CD4-positive, alpha-beta T cell (primary cell): Measurements from ENCODE around the gene TFAP2D. TPM values are rescaled to one million over a fixed set of nuclear protein-coding genes. Genes with fewer than 3 reads are reported as not detected.

Experiments
- ATAC-seq: fragments of 200-7000 bp; cut with Tn5 transposase; one replicate; pipeline ENCODE4 v1.10.0; 2022; ENCODE audit warnings: mild to moderate bottlenecking; ENCODE audit not compliant: poor library complexity
- CTCF ChIA-PET: fragments of 350-600 bp; sonication (Branson Sonifier 250); formaldehyde crosslinking; loops from one replicate; lab custom pipeline; 2021; ENCODE audit warnings: antibody characterized with exemption, inconsistent platforms; lab: Charles Lee
- POLR2A ChIA-PET: fragments of 350-600 bp; sonication (Branson Sonifier 250); formaldehyde crosslinking; loops from one replicate; lab custom pipeline; 2021; ENCODE audit warnings: antibody characterized with exemption, inconsistent platforms; lab: Charles Lee
- DNase-seq, 14 experiments: peaks; one replicate each; pipeline ENCODE4 v3.0.0-alpha.2; 2013 to 2020; ENCODE audit warnings: mixed read lengths in 2 of 14
- H3K27ac ChIP-seq, 2 donors: one replicate each; pipeline versions ENCODE4 v1.5.1 to v1.7.0; 2013; ENCODE audit warnings: low read length in 2 of 2, low read depth in 1 of 2, mild to moderate bottlenecking in 1 of 2
- H3K27me3 ChIP-seq, 2 experiments: 1 replicate in 1 of 2; 2 replicates in 1 of 2; pipeline versions ENCODE4 v1.6.1 to v1.7.0; 2013; ENCODE audit warnings: low read length in 2 of 2, control low read depth in 1 of 2, mild to moderate bottlenecking in 1 of 2, moderate library complexity in 1 of 2; ENCODE audit not compliant: insufficient read depth in 2 of 2, control insufficient read depth in 1 of 2
- H3K36me3 ChIP-seq: one replicate; pipeline ENCODE4 v1.6.1; 2013; ENCODE audit warnings: low read length, control low read depth; ENCODE audit not compliant: insufficient read depth
- H3K4me1 ChIP-seq: one replicate; pipeline ENCODE4 v1.6.1; 2013; ENCODE audit warnings: low read length, control low read depth; ENCODE audit not compliant: insufficient read depth
- H3K4me3 ChIP-seq: one replicate; pipeline ENCODE4 v1.5.1; 2013; ENCODE audit warnings: mild to moderate bottlenecking, low read length, moderate library complexity
- H3K9me3 ChIP-seq, 2 experiments: 1 replicate in 1 of 2; 2 replicates in 1 of 2; pipeline versions ENCODE4 v1.6.1 to v1.7.0; 2013; ENCODE audit warnings: low read length in 2 of 2, mild to moderate bottlenecking in 2 of 2, control low read depth in 1 of 2, moderate library complexity in 1 of 2; ENCODE audit not compliant: control insufficient read depth in 1 of 2, insufficient read depth in 1 of 2
- H3K27ac Mint-ChIP-seq: one replicate; pipeline ENCODE4 v1.8.0; 2020; ENCODE audit warnings: mixed read lengths
- H3K27me3 Mint-ChIP-seq: one replicate; pipeline ENCODE4 v1.8.0; 2021; ENCODE audit warnings: mixed read lengths
- H3K36me3 Mint-ChIP-seq: one replicate; pipeline ENCODE4 v1.8.0; 2021; ENCODE audit warnings: low read depth, mixed read lengths
- H3K4me1 Mint-ChIP-seq: one replicate; pipeline ENCODE4 v1.8.0; 2021; ENCODE audit warnings: low read depth, mixed read lengths
- H3K4me3 Mint-ChIP-seq: one replicate; pipeline ENCODE4 v1.8.0; 2020; ENCODE audit warnings: mild to moderate bottlenecking, mixed read lengths
- H3K9me3 Mint-ChIP-seq: one replicate; pipeline ENCODE4 v1.8.0; 2020; ENCODE audit warnings: mixed read lengths
- intact Hi-C, 2 experiments: fragments of 100-400 bp; cut with DNase I in 1 of 2; cut with micrococcal nuclease in 1 of 2; formaldehyde crosslinking; loops; one replicate each; pipeline versions ENCODE4 v1.15.1 to v1.9.0; 2023 to 2025; cut with DNase I, micrococcal nuclease
- total RNA-seq, 174 experiments: library from RNA in 2 of 174; stranded (reverse) in 2 of 174; gene quantifications; one replicate each; pipeline ENCODE4 v1.2.3 and lab custom pipeline; 2021 to 2026
- TF ChIP-seq, protein P1 (sequence below): fragments of 200-600 bp; IDR thresholded peaks from one replicate; pipeline ENCODE4 v1.8.0; 2022; ENCODE audit warnings: antibody characterized with exemption, mild to moderate bottlenecking

TFAP2D gene
- total RNA-seq, 2 experiments from 2014 or later = not detected

DNA sequence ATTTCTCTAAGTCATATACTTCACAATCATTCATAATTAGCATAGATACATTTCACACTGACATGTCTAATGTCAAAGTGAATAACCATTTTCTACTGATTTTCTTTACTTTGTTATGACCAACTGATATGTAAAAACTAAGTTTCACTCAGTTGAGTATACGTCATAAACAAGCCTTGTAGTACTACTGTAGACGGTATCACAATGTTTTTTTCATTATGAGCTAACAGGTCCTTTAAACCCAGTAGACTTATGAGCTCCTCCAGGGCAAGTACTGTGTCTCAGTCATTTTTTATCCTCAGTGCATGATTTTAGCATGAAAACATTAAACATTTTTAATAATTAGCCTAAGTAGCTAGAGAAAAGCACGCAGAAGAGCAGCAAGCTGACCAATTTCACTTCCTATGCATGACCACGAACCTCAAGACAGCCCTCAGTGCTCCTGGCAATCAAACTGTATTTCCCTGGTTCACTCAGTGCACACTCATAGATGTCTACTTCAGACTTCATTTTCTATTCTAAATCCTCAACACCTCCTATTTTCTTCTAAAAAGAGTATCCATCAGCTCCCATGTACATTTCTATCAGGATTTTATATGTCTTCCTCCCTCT, 32.0 kb upstream of the TFAP2D start:
- intact Hi-C loops = no loop called here
- DNase-seq = no peak

DNA sequence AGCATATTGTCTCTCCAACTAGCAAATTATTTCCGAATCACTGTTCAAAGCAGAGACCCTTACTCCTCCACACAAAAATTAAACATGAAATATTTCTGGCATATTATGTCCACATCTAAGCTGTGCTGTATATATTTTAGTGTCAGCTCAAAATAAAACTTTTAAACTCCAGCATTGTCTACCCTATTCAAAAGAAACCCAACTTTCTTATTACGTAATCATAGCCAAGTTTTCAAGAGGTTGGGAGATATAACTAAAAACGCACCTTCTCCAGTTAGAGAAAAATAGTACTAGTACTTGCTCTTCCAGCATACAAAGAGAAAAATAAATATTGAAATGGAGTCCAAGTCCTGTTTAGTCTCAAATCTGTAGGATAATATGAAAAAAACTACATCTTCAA, 24.1 kb upstream of the TFAP2D start:
- H3K27me3 ChIP-seq = no peaks in the 10 kb centered on the region
- H3K36me3 ChIP-seq = no peaks in the 10 kb centered on the region
- H3K4me3 ChIP-seq = no peak overlapping the region
- no peaks in the 10 kb centered on the region for H3K9me3 ChIP-seq
- peaks cover 7% of the 10 kb centered on the region for H3K9me3 Mint-ChIP-seq
- no peak for ATAC-seq
- no peaks in the 10 kb centered on the region for H3K36me3 Mint-ChIP-seq
- H3K4me1 ChIP-seq = no peaks in the 10 kb centered on the region
- H3K27ac Mint-ChIP-seq = no peak overlapping the region
- no peak for DNase-seq
- TF ChIP-seq, protein P1, sequence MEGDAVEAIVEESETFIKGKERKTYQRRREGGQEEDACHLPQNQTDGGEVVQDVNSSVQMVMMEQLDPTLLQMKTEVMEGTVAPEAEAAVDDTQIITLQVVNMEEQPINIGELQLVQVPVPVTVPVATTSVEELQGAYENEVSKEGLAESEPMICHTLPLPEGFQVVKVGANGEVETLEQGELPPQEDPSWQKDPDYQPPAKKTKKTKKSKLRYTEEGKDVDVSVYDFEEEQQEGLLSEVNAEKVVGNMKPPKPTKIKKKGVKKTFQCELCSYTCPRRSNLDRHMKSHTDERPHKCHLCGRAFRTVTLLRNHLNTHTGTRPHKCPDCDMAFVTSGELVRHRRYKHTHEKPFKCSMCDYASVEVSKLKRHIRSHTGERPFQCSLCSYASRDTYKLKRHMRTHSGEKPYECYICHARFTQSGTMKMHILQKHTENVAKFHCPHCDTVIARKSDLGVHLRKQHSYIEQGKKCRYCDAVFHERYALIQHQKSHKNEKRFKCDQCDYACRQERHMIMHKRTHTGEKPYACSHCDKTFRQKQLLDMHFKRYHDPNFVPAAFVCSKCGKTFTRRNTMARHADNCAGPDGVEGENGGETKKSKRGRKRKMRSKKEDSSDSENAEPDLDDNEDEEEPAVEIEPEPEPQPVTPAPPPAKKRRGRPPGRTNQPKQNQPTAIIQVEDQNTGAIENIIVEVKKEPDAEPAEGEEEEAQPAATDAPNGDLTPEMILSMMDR = no peak
- H3K27ac ChIP-seq = no peak overlapping the region
- H3K27me3 Mint-ChIP-seq = no peaks in the 10 kb centered on the region
- ChIA-PET POLR2A (no interaction called here), CTCF (no interaction called here)
- H3K4me3 Mint-ChIP-seq = no peak overlapping the region
- intact Hi-C loops = no loop called here
- no peaks in the 10 kb centered on the region for H3K4me1 Mint-ChIP-seq

More for the DNA sequence above, 32.0 kb upstream of the TFAP2D start:
- Mint-ChIP-seq H3K27me3 (no peaks in the 10 kb centered on the region), H3K27ac (no peak overlapping the region), H3K36me3 (no peaks in the 10 kb centered on the region), H3K4me3 (no peak overlapping the region), H3K4me1 (no peaks in the 10 kb centered on the region), H3K9me3 (peaks cover 4% of the 10 kb centered on the region)
- no peaks in the 10 kb centered on the region for H3K4me1 ChIP-seq
- no peaks in the 10 kb centered on the region for H3K27me3 ChIP-seq
- no peak overlapping the region for H3K27ac ChIP-seq
- no peak for ATAC-seq
- H3K4me3 ChIP-seq = no peak overlapping the region
- CTCF ChIA-PET = no interaction called here
- TF ChIP-seq, protein P1 = no peak
- H3K36me3 ChIP-seq = no peaks in the 10 kb centered on the region
- POLR2A ChIA-PET = no interaction called here
- peaks cover 0 to 8% of the 10 kb centered on the region in 2 experiments for H3K9me3 ChIP-seq

DNA sequence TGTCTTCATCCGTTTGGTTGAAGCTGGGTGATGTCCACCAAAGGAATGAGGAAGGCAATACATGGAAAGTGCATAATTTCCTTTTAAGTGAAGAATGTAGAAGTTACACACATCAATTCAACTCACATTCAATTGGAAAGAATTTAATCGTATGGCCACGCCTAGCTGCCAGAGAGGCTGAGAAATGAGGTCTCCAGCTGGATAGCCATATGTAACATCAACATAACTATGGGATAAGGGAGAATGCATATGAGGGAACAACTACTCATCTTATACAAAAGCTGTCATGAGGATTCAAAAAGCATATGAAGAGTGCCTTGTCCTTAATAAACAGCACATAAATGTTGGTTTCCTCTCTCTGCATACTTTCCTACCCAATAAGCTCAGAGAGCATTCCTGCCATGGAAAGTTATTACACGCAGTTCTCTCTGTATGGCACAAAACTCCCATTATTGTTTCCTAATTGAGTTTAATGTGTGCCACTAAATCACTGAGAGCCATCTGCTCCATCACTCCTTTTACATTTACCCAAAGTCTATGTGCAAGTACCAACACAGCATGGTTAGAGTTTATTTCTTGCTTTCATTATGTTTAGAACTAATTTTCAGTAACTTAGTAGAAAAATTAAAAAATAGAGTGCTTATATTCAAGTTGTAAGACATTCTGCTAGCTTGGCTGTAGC, 21.4 kb upstream of the TFAP2D start:
- no peaks in the 10 kb centered on the region for H3K36me3 Mint-ChIP-seq
- Histone ChIP-seq H3K4me3 (no peak overlapping the region), H3K4me1 (no peaks in the 10 kb centered on the region), H3K27ac (no peak overlapping the region), H3K27me3 (no peaks in the 10 kb centered on the region), H3K36me3 (no peaks in the 10 kb centered on the region), H3K9me3 (no peaks in the 10 kb centered on the region)
- TF ChIP-seq, protein P1 = no peak
- POLR2A ChIA-PET = no interaction called here
- ATAC-seq (no peak), DNase-seq (no peak)
- peaks cover 3% of the 10 kb centered on the region for H3K9me3 Mint-ChIP-seq
- CTCF ChIA-PET = no interaction called here
- H3K27ac Mint-ChIP-seq = no peak overlapping the region
- intact Hi-C loops = no loop called here
- H3K4me1 Mint-ChIP-seq = no peaks in the 10 kb centered on the region
- no peaks in the 10 kb centered on the region for H3K27me3 Mint-ChIP-seq
- no peak overlapping the region for H3K4me3 Mint-ChIP-seq
